SH-SY5Y (cell line): ENCODE data around the gene DNAJC17.

Experiments used
- GATA2 ChIP-seq: IDR thresholded peaks from 2 replicates; pipeline ENCODE4 v1.6.1; 2011; ENCODE audit warnings: mild to moderate bottlenecking, low read depth, low read length
- GATA3 ChIP-seq: IDR thresholded peaks from 2 replicates; pipeline ENCODE4 v1.6.1; 2011; ENCODE audit warnings: low read depth, mild to moderate bottlenecking, low read length, moderate library complexity

DNA sequence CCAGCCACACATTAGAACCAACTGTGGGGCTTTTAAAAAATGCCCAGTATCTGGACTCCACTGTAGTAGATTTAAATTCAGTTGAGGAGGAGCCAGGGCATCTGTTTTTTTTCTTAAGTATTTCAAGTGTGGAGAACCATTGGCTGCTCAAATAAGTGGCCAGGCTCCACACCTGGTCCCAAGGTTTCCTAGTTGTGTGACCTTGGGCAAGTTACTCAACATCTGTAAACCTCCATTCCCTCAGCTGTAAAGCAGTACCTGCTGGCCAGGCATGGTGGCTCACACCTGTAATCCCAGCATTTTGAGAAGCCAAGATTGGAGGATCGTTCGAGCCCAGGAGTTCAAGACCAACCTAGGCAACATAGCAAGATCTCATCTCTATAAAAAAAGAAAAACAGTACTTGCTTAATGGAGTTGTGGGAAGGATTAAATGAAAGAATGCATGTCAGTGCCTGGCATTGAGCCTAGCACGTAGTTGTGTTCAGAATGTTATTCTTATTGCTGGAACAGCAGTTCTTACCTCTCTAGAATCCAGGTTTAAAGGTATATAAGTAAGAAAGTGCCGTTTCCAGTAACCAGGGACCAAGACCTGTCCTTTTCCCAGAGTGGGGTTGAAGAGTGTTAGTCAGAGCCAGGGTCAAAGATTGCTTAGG is 19.3 kb upstream of the DNAJC17 start:
- TF ChIP-seq GATA3 (no peak), GATA2 (no peak)
